22Rv1 (cell line): ENCODE data around the gene ENDOD1.

Experiments used
- H3K27ac ChIP-seq: fragments of 450-650 bp; 2 replicates; pipeline ENCODE4 v1.5.1; 2017
- ZFX ChIP-seq: fragments of 450-650 bp; IDR thresholded peaks from 2 replicates; pipeline ENCODE4 v1.6.1; 2017; ENCODE audit warnings: antibody characterized with exemption, borderline replicate concordance
- TF ChIP-seq, protein P1 (sequence below): fragments of 450-650 bp; IDR thresholded peaks from 2 replicates; pipeline ENCODE4 v1.5.1; 2017; ENCODE audit warnings: mild to moderate bottlenecking

ENDOD1 gene

DNA sequence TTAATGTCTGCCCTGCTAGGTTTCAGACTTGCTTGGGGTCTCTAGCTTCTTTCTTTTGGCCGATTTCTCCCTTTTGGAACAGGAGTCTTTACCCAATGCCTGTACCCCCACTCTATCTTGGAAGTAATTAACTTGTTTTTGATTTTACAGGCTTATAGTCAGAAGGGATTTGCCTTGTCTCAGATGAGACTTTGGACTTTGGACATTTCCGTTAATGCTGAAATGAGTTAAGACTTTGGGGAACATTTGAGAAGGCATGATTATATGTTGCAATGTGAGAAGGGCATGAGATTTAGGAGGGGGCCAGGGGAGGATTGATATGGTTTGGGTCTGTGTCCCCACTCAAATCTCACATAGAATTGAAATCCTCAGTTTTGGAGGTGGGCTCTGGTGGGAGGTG lies 35.3 kb upstream of the ENDOD1 start:
- TF ChIP-seq ZFX: no peak
- TF ChIP-seq, protein P1, sequence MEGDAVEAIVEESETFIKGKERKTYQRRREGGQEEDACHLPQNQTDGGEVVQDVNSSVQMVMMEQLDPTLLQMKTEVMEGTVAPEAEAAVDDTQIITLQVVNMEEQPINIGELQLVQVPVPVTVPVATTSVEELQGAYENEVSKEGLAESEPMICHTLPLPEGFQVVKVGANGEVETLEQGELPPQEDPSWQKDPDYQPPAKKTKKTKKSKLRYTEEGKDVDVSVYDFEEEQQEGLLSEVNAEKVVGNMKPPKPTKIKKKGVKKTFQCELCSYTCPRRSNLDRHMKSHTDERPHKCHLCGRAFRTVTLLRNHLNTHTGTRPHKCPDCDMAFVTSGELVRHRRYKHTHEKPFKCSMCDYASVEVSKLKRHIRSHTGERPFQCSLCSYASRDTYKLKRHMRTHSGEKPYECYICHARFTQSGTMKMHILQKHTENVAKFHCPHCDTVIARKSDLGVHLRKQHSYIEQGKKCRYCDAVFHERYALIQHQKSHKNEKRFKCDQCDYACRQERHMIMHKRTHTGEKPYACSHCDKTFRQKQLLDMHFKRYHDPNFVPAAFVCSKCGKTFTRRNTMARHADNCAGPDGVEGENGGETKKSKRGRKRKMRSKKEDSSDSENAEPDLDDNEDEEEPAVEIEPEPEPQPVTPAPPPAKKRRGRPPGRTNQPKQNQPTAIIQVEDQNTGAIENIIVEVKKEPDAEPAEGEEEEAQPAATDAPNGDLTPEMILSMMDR: no peak
- no peak overlapping the region for H3K27ac ChIP-seq

DNA sequence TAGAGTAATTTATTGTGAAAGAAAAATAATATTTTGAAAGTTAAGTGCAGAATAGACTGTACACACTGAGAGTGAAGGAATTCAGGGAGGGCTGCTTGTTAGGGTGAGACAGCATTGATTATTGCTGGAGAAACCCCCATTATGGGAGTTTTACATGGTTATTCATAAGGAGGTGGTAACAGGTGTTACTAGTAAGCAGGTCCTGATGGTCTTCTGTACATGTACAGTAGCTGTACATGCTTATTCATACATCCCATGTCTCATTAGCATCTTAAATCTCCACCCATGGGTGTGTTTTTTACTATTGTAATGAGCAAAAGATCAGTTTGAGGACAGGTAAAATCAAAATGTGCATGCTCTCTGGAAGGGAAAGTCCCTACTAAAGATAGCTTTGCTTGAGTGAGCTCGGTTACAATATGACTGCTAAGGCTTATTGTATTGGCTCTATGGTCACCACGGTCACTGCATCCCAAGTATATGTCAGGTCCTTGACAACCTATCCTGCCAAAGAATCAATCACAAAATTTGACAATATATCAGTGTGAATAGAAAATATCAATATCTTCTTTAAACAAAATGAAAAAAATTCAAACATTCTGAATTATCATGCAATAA lies 34.3 kb upstream of the ENDOD1 start:
- TF ChIP-seq, protein P1: no peak
- no peak overlapping the region for H3K27ac ChIP-seq

DNA sequence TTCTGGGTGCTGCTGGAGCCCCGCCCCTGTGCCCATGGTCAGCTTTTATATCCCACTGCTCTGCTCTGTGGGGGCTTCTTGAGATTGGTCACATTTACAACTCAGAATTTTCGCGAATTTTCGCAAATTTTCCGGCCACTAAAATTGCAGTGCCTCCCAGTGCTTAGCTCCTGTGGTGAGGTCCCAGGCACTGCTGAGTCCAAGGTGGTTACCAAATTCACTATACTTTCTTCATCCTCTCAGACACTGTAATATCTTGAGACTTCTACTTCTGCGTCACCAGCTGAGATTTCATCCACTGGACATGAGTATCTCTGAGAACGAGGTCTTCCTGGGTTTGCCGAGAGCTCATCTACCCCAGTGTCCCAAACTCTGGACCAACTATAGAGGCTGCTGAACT lies 31.7 kb upstream of the ENDOD1 start:
- TF ChIP-seq ZFX: no peak
- TF ChIP-seq, protein P1: no peak

DNA sequence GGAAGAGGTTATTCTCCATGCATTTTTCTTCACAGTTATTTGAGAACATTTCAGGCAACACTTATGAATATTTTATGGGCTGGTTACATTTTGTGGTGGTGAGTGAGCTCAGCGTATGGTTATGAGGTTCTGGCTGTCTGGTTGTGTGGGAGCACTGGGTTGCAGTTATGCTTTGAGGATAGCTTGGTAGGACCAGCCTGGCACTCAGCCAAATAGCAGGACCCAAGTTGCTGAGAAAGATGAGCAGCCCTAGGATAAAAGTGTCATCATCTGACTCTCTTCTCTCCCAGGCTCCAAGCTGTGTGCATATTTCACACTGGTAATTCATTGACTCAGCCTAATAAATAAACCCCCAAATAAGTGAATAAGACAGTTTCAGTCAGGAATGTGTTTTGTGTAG lies 31.0 kb upstream of the ENDOD1 start:
- TF ChIP-seq ZFX: no peak
- TF ChIP-seq, protein P1: no peak

More for the DNA sequence above, 31.7 kb upstream of the ENDOD1 start:
- H3K27ac ChIP-seq: no peak overlapping the region

DNA sequence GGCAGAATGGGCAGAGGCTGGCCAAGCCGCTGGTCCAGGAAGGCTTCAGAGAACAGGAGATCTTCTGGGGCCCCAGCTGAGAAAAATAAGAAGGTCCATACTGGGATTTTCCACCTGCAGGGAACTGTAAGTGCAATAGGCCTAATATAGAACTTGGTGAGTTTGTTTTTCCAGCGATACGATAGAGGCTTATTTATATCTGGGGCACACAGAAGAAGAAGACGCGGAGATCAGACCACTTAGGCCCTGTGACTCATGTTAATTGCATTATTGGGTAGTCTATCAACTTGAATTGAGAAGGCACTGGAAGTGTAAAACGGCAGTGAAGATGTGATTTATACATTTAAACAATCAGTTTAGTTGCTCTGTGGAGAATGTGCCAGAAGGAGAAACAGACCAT lies 30.6 kb upstream of the ENDOD1 start:
- TF ChIP-seq, protein P1: no peak
- no peak for TF ChIP-seq ZFX
- H3K27ac ChIP-seq: no peak overlapping the region

More for the DNA sequence above, 31.0 kb upstream of the ENDOD1 start:
- no peak overlapping the region for H3K27ac ChIP-seq

DNA sequence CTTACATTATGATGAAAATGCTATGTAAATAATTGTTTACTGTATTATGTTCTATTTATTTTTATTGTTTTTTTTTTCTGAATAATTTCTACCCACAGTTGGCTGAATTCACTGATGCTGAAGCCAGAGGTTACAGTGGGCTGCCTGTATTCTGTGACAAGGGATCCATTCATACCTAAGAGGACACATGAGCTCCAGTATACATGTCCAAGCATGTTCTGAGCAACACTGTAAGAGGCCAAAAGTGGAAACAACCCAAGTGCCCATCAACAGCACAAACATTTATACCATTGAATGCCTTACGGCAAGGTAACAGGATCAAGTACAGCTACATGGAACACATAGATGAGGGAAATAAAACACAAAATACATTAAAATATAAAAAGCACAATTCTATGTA lies 24.3 kb upstream of the ENDOD1 start:
- TF ChIP-seq, protein P1: no peak
- TF ChIP-seq ZFX: no peak
- no peak overlapping the region for H3K27ac ChIP-seq

DNA sequence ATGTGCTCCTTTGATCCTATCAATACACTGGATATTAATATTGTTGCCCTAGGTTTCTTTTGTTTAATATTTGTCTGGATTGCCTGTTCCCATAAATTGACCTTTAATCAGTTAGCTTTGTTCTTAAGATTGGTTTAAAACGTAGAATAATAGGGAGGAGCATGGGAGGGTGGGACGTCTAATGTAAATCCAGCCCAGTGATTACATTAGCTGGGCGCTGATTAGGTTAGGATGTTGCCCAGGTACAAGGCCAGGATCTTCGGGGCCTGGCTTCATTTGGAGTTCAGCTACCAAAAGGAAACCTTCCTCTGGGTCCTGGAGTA lies 23.0 kb upstream of the ENDOD1 start, which contains the start of gene SRSF8:
SRSF8 (plus strand) TSS at position 204 of the 323 bp plus-strand sequence. CDS start 308 bp downstream, outside the sequence.
- H3K27ac ChIP-seq: peak within 1 kb of the TSS; percentile 95
- TF ChIP-seq, protein P1: no peak
- TF ChIP-seq ZFX: no peak
